C4-2B (cell line): ENCODE results near the gene EPHA7.

ENCODE experiments used
- H3K27ac ChIP-seq: fragments of 450-650 bp; 2 replicates; pipeline ENCODE4 v1.5.1; 2017
- ZFX ChIP-seq: fragments of 450-650 bp; IDR thresholded peaks from 2 replicates; pipeline ENCODE4 v1.6.1; 2017
- TF ChIP-seq, protein P1 (sequence below): fragments of 450-650 bp; conservative IDR thresholded peaks from 2 replicates; pipeline ENCODE4 v1.5.1; 2017; ENCODE audit warnings: mild to moderate bottlenecking

Gene EPHA7

DNA sequence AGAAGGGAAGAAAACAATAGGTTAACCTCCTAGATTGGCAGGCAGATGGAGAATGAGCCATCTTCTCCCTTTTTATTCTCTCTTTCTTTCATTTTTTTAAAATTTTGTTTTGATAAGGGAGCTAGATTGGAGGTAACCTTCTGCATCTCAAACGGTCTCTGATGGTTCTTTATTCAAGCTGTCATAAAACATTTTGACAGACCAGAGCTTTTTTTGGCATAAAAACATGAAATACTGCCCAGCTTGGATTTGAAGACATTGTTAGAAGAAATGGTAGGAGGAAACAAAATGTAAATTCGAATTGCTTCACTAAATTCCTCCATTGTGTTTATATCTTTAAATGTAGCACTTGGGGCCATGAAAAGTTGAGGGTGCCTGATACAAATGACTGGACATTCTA lies 158.5 kb downstream of the EPHA7 start:
- TF ChIP-seq, protein P1, sequence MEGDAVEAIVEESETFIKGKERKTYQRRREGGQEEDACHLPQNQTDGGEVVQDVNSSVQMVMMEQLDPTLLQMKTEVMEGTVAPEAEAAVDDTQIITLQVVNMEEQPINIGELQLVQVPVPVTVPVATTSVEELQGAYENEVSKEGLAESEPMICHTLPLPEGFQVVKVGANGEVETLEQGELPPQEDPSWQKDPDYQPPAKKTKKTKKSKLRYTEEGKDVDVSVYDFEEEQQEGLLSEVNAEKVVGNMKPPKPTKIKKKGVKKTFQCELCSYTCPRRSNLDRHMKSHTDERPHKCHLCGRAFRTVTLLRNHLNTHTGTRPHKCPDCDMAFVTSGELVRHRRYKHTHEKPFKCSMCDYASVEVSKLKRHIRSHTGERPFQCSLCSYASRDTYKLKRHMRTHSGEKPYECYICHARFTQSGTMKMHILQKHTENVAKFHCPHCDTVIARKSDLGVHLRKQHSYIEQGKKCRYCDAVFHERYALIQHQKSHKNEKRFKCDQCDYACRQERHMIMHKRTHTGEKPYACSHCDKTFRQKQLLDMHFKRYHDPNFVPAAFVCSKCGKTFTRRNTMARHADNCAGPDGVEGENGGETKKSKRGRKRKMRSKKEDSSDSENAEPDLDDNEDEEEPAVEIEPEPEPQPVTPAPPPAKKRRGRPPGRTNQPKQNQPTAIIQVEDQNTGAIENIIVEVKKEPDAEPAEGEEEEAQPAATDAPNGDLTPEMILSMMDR = no peak
- no peak for TF ChIP-seq ZFX
- no peak overlapping the region for H3K27ac ChIP-seq

DNA sequence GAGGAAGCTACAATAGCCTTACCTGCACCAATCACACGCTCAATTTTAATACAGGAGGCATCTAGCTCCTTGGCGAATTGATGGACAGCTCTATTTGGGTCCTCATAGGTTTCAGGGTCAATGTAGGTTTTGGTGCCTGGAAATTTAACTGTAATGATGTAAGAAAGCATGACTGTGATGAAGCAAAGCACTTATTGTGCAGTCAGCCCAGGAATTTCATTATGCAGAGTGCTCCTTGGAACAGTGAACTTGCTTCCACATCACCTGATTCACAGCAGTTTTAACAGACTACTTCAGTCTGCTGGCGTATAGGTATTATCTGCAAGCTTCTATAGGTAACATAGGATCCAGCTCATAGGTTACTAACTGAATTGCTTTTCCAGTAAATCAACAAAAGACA lies 160.0 kb downstream of the EPHA7 start:
- TF ChIP-seq, protein P1 = no peak
- no peak for TF ChIP-seq ZFX
- H3K27ac ChIP-seq = no peak overlapping the region

DNA sequence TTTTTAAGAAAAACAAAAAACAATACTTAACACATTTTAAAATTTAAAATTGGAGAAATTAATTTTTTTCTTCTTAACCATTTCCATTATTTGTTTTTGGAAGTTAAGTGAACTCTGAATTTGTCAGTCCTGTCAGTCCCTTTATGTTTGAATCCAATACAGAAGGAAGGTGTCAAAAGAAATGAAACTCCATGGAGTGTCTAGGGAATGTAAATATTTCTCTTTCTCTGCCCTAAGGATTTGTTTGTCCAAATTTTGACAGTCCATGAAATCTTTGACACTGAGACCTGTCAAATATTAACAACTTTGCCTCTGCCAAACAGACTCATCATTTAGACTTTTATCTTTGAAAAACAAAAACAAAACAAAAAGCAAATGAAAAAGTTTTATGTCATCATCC lies 166.4 kb downstream of the EPHA7 start:
- TF ChIP-seq, protein P1 = no peak
- no peak for TF ChIP-seq ZFX

DNA sequence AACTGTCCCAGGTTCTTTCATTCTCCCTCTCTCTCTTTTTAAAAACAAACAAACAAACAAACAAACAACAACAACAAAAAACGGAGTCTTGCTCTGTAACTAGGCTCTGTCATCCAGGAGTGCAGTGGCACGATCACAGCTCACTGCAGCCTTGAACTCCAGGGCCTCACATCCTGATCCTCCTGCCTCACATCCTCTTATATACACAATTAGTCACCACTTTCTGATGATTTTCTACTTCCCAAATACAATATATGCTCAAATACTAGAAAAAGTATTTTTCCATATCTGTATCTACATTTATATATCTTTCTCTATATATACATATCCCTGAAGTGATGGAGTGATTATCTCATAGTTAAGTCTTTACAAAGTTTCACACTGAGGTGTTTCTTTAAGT lies 170.7 kb downstream of the EPHA7 start:
- TF ChIP-seq ZFX = no peak

More for the DNA sequence above, 166.4 kb downstream of the EPHA7 start:
- H3K27ac ChIP-seq = no peak overlapping the region

DNA sequence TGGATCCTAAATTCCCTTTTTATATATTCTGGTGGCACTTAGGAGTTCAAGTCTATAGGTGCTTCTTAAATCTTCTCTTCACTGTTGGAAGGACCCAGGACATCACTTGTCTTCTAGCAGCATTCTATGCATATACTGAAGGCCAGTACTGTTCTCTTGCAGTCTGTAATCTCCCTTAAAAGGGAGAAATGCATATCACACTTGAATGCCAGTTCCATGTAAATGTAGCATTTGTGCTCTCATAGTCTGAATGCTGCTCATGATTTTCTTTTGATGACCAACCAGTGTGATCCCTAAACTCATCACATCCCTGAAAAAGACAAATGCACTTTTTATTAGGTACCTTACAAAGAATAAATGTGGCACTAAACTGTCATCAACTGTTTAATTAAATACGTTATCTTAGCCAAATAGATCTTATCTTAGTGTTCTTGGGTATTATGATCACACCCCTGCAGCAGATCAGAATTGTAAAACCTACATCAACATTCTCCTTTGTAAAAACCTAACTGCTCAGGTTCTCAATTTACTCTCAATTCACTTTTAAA lies 176.1 kb downstream of the EPHA7 start:
- TF ChIP-seq, protein P1 = no peak
- no peak for TF ChIP-seq ZFX
- no peak overlapping the region for H3K27ac ChIP-seq

More for the DNA sequence above, 170.7 kb downstream of the EPHA7 start:
- no peak overlapping the region for H3K27ac ChIP-seq

DNA sequence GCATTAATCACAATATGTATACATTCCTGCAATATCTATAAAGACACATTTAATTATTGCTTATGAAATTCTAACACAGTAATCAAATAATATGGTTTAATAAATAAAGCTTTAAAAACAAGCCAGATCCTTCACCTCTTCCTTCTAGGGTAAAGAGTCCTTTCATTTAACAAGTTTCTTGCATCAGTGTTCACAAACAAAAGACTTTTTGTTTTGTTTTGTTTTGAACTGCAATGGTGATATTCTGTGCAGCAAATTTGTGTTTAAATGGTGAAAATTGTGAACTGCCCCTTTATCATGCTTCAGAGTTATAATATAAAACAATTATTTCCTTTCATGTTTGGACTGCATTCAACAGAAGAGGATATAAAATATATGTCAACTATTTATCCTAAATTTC lies 177.3 kb downstream of the EPHA7 start:
- no peak overlapping the region for H3K27ac ChIP-seq
- TF ChIP-seq, protein P1 = no peak
- no peak for TF ChIP-seq ZFX

DNA sequence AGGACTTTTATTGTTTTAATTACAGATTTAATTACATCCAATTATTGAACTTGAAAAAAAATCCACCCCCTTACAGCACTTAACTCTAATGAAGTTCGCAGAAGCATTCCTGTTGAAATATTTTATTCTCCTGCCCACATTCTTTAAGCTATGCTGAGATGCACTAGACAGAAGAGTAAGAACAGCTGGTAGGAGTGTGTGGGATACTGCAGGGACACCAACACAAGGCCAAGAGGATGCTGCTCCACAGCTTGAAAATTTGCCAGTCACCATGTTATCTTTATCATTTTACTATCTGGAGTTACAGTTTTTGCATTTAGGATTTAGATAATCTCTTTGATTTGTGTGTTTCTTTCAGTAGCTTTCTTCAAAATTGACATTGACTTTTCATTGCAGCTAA lies 180.7 kb downstream of the EPHA7 start:
- no peak overlapping the region for H3K27ac ChIP-seq
- TF ChIP-seq, protein P1 = no peak
- TF ChIP-seq ZFX = no peak

DNA sequence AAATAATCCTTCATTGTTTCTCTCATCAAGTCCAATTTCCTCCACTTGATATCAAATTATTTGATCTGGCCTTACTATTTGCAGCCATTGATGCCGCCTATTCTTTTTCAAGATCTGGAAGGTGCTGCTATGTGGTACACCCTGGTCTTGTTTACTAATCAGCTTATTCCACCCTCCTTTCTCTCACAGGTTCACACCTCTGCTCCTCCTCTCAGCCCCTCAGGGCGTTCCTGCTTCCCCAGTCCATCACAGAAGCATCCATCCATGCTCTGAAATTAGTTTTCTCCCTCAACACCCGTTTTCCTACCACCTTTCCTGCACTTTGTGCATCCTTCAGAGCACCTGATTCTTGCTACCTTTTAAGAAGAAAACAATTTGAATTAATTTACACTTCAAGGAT lies 183.6 kb downstream of the EPHA7 start:
- no peak overlapping the region for H3K27ac ChIP-seq
- TF ChIP-seq ZFX = no peak
- TF ChIP-seq, protein P1 = no peak
